Medulla oblongata (tissue), 1 donor: Measurements from ENCODE around the gene CAST.

Experiments used
- DNase-seq: peaks from one replicate; pipeline ENCODE4 v3.0.0-alpha.2; 2015; ENCODE audit errors: extremely low spot score

The CAST gene

GRCh38 chr5:96745025-96745424 lies 82.8 kb downstream of the CAST start:
- DNase-seq: no peak

- no peak for DNase-seq
Measured at GRCh38 chr5:96745844-96746531, 83.8 kb downstream of the CAST start.

GRCh38 chr5:96747720-96748119 lies 85.5 kb downstream of the CAST start:
- peak; percentile 29 for DNase-seq

GRCh38 chr5:96750110-96750822 lies 88.1 kb downstream of the CAST start:
- no peak for DNase-seq

GRCh38 chr5:96751203-96752169 lies 89.3 kb downstream of the CAST start:
- DNase-seq: peak; percentile 60

- DNase-seq: peak; percentile 91
Measured at GRCh38 chr5:96752341-96753016, 90.3 kb downstream of the CAST start.

- DNase-seq: no peak
Measured at GRCh38 chr5:96753017-96753397, 90.8 kb downstream of the CAST start.

GRCh38 chr5:96753848-96754247 lies 91.7 kb downstream of the CAST start:
- no peak for DNase-seq

GRCh38 chr5:96755851-96756250 lies 93.7 kb downstream of the CAST start:
- no peak for DNase-seq

GRCh38 chr5:96756985-96757384 lies 94.8 kb downstream of the CAST start:
- DNase-seq: no peak

GRCh38 chr5:96758621-96759020 lies 96.4 kb downstream of the CAST start:
- no peak for DNase-seq

GRCh38 chr5:96761618-96762017 lies 99.4 kb downstream of the CAST start:
- DNase-seq: no peak

GRCh38 chr5:96763026-96763425 lies 100.8 kb downstream of the CAST start:
- DNase-seq: no peak

GRCh38 chr5:96765043-96765442 lies 102.9 kb downstream of the CAST start:
- DNase-seq: no peak

GRCh38 chr5:96768708-96769251 lies 106.6 kb downstream of the CAST start:
- DNase-seq: no peak

GRCh38 chr5:96771395-96771794 lies 109.2 kb downstream of the CAST start:
- no peak for DNase-seq

GRCh38 chr5:96772111-96772510 lies 109.9 kb downstream of the CAST start:
- DNase-seq: no peak

GRCh38 chr5:96772542-96772941 lies 110.4 kb downstream of the CAST start:
- no peak for DNase-seq

GRCh38 chr5:96775050-96775449 lies 112.9 kb downstream of the CAST start:
- no peak for DNase-seq

GRCh38 chr5:96775689-96776088 lies 113.5 kb downstream of the CAST start:
- DNase-seq: no peak

GRCh38 chr5:96776621-96777020 lies 114.4 kb downstream of the CAST start:
- peak; percentile 38 for DNase-seq
